Lung (tissue), 12 donors: ENCODE data around the gene CARTPT. TPM values are rescaled to one million over a fixed set of nuclear protein-coding genes. Genes with fewer than 3 reads are reported as not detected.

Source experiments
- ATAC-seq: fragments of 200-7000 bp; cut with Tn5 transposase; one replicate; pipeline ENCODE4 v1.9.1; 2020; ENCODE audit warnings: moderate number of reproducible peaks; ENCODE audit not compliant: insufficient read depth, low FRiP score
- DNase-seq, 3 donors: peaks; one replicate each; pipeline ENCODE4 v3.0.0-alpha.2; 2013 to 2017
- H3K27ac ChIP-seq, 2 donors: one replicate each; pipeline ENCODE4 v1.5.1; 2013; ENCODE audit warnings: mild to moderate bottlenecking in 2 of 2, moderate library complexity in 2 of 2, control low read depth in 1 of 2, inconsistent platforms in 1 of 2, low read depth in 1 of 2, low read length in 1 of 2
- H3K27me3 ChIP-seq, 3 donors: one replicate each; pipeline ENCODE4 v1.5.1; 2013; ENCODE audit warnings: low read length in 2 of 3; ENCODE audit not compliant: control insufficient read depth in 3 of 3, insufficient read depth in 3 of 3
- H3K36me3 ChIP-seq, 4 donors: one replicate each; pipeline ENCODE4 v1.5.1; 2013; ENCODE audit warnings: low read length in 4 of 4, mild to moderate bottlenecking in 1 of 4, moderate library complexity in 1 of 4; ENCODE audit not compliant: control insufficient read depth in 4 of 4, insufficient read depth in 4 of 4
- H3K4me1 ChIP-seq, 5 donors: one replicate each; pipeline ENCODE4 v1.5.1; 2013; ENCODE audit warnings: low read length in 5 of 5, mild to moderate bottlenecking in 2 of 5, moderate library complexity in 1 of 5; ENCODE audit not compliant: control insufficient read depth in 5 of 5, insufficient read depth in 5 of 5
- H3K4me3 ChIP-seq: one replicate; pipeline ENCODE4 v1.5.1; 2013; ENCODE audit warnings: mild to moderate bottlenecking, control low read depth, moderate library complexity
- H3K9ac ChIP-seq, 2 donors: one replicate each; pipeline ENCODE4 v1.5.1; 2013; ENCODE audit warnings: low read length in 2 of 2, control low read depth in 1 of 2; ENCODE audit not compliant: insufficient read depth in 1 of 2
- H3K9me3 ChIP-seq, 4 donors: one replicate each; pipeline ENCODE4 v1.5.1; 2013; ENCODE audit warnings: low read length in 3 of 4, mild to moderate bottlenecking in 1 of 4, moderate library complexity in 1 of 4; ENCODE audit not compliant: control insufficient read depth in 4 of 4, insufficient read depth in 3 of 4
- WGBS, 2 donors: extraction: QIAGEN DNeasy Blood & Tissue Kit; methylation state at CpG; one replicate each; pipeline ENCODE4 v1.1.7; 2013; 5-methylcytosine and 5-hydroxymethylcytosine counted together
- polyA plus RNA-seq, 2 donors: library from polyadenylated mRNA; stranded (reverse); fragments of 200-250 nt; gene quantifications; one replicate each; pipeline ENCODE4 v1.2.1, GENCODE V29; 2013
- total RNA-seq, 2 donors: library from RNA; depleted of rRNA in 1 of 2; stranded (reverse); fragments of >200 nt in 1 of 2; gene quantifications; one replicate each; pipeline ENCODE4 v1.2.1, GENCODE V29; 2014 to 2021
- TF ChIP-seq, protein P1 (sequence below): IDR thresholded peaks from 2 replicates; pipeline ENCODE4 v1.5.1; 2012; ENCODE audit warnings: mild to moderate bottlenecking; ENCODE audit errors: control extremely low read depth, extremely low read depth
- donor health status: control.
- donor health status: control.
- donor health status: Bipolar disorder and iron deficiency.
- donor health status: healthy.
- donor health status: DM: yes; HTN: yes; CAD: no.

CARTPT gene
- total and polyA plus RNA-seq, 4 donors, result not detected

DNA sequence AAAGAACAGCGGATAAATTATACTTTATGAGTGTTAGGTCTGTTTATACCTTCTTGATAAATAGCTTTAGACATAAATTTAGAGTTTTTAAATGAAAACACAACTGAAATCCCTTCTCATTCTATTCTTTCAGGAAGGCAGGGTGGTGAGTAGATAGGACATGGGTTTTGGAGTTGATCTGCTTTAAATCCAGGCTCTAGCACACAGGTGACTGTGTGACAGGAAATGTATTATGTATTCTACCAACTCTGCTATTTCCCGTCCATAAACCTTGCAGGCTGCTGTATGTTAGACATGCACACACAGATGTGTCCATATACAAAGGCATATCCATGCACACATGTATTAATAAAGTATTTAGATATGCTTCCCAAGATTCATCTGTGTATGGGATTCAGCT, 19.3 kb upstream of the CARTPT start:
- ATAC-seq (no peak), DNase-seq (no peak)
- TF ChIP-seq, protein P1, sequence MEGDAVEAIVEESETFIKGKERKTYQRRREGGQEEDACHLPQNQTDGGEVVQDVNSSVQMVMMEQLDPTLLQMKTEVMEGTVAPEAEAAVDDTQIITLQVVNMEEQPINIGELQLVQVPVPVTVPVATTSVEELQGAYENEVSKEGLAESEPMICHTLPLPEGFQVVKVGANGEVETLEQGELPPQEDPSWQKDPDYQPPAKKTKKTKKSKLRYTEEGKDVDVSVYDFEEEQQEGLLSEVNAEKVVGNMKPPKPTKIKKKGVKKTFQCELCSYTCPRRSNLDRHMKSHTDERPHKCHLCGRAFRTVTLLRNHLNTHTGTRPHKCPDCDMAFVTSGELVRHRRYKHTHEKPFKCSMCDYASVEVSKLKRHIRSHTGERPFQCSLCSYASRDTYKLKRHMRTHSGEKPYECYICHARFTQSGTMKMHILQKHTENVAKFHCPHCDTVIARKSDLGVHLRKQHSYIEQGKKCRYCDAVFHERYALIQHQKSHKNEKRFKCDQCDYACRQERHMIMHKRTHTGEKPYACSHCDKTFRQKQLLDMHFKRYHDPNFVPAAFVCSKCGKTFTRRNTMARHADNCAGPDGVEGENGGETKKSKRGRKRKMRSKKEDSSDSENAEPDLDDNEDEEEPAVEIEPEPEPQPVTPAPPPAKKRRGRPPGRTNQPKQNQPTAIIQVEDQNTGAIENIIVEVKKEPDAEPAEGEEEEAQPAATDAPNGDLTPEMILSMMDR, result no peak
- Histone ChIP-seq H3K27ac (no peak overlapping the region), H3K27me3 (peaks cover 0 to 3% (median 0%) of the 10 kb centered on the region in 3 donors), H3K4me3 (no peak overlapping the region), H3K4me1 (no peaks in the 10 kb centered on the region), H3K36me3 (no peaks in the 10 kb centered on the region), H3K9me3 (peaks cover 0 to 5% (median 0%) of the 10 kb centered on the region in 4 donors), H3K9ac (no peak overlapping the region)
- WGBS, 2 donors, result 61 to 72% methylated on average over 2 of the region's 2 CpGs

DNA sequence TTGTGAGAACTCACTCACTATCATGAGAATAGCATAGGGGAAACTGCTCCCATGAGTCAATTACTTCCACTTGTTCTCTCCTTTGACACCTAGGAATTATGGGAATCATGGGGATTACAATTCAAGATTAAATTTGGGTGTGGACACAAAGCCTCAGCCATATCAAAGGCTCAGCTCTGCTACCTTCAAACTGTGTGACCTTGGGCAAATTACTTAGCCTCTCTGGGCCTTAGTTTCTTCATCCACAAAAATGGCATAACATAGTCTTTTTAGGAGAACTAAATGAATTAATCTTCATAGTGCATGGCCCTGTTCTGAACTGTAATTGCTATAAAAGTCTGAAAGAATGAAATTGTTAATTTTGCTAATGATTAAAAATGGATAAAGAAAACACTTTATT, 18.3 kb upstream of the CARTPT start:
- Histone ChIP-seq H3K4me3 (no peak overlapping the region), H3K9me3 (peaks cover 0 to 2% (median 0%) of the 10 kb centered on the region in 4 donors), H3K27ac (no peak overlapping the region), H3K36me3 (no peaks in the 10 kb centered on the region), H3K27me3 (peaks cover 0 to 3% (median 0%) of the 10 kb centered on the region in 3 donors), H3K4me1 (no peaks in the 10 kb centered on the region), H3K9ac (no peak overlapping the region)
- DNase-seq, result no peak
- TF ChIP-seq, protein P1, result no peak
- no peak for ATAC-seq

DNA sequence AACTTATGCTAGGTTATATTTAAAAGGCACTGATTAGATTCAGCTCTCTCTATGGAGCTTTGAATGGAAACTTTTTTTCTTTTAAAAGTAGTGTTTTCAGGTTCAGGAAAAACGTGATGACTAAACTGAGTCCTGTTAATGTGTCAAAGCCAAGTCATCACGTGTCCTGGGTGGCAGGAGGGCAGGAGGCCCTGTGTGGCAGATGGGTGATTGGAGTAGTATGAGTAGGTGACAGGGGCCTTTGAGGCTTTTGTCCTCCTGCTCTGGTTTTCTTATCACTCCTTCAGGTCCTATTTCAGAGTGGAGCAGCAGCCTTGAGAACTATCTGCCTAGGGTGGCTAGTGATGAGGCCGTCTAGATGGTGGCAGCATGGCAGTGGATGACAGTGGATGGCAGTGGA, 17.7 kb upstream of the CARTPT start:
- H3K9ac ChIP-seq, result no peak overlapping the region
- TF ChIP-seq, protein P1, result no peak
- no peaks in the 10 kb centered on the region for H3K36me3 ChIP-seq
- DNase-seq (no peak), ATAC-seq (no peak)
- peaks cover 0 to under 1% (median 0%) of the 10 kb centered on the region in 3 donors for H3K27me3 ChIP-seq
- 66 to 89% methylated on average over 3 of the region's 3 CpGs for WGBS, 2 donors
- no peaks in the 10 kb centered on the region for H3K4me1 ChIP-seq
- no peak overlapping the region for H3K4me3 ChIP-seq
- H3K27ac ChIP-seq, result no peak overlapping the region
- H3K9me3 ChIP-seq, result peaks cover 0 to 2% (median 0%) of the 10 kb centered on the region in 4 donors

DNA sequence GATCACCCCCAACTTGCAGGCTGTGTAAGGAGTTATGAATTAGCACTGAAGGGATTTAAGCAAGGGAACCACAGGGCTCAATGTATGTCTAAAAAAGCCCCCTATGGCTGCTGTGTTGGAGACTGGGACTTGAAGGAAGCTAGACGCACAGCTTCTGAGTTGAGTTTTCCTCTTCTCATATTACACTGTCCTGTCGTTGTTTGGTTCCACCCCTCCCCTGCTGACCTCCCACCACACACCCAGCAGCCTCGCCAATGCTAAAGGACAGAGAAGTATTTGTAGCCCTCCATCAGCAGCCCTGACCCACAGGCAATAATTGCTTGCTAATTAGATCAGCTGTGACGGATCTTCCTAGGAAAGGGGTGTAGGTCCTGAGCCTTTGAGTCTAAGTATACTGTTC, 15.1 kb upstream of the CARTPT start:
- Histone ChIP-seq H3K27ac (no peak overlapping the region), H3K9ac (no peak overlapping the region), H3K9me3 (no peaks in the 10 kb centered on the region), H3K4me1 (no peaks in the 10 kb centered on the region), H3K36me3 (no peaks in the 10 kb centered on the region), H3K4me3 (no peak overlapping the region), H3K27me3 (peaks cover 0 to 2% (median 0%) of the 10 kb centered on the region in 3 donors)
- TF ChIP-seq, protein P1, result no peak
- WGBS, 2 donors, result 31 to 52% methylated on average over 4 of the region's 4 CpGs
- DNase-seq (no peak), ATAC-seq (no peak)
